ENCODE measurements around the gene KCNJ16.

Gene KCNJ16

DNA sequence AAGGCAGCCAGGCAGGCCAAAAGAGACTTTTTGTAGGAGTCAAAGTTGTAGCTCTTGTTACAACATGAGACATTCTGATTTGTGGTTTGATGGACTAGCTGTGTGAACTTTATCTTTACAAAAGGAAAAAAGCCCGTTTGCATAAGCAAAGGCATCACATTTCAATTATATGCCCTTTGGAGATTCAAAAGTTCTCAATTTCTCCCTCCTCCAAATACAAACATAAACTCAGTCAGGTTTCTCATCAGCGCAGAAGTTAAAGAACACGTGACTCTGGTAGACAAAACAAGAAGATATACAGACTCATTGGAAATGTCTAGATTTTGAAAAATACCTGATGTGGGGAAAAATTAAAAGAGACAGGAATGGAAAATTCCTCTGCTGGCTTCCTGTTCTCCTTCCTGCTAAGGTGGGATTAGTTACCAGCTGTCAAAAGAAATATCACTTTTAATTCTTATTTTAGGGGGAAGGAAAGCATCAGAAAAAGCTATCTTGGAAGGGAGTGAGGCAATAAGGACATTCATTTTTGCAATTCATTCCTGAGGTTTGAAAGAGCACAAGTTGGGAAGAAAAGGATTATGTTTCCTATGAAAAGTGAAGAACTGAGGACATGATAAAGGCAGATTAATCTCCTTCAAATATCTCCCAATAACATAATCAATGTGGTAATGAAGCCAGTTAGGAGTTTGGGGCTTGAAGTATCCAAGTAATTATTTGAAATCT lies 4.6 kb upstream of the KCNJ16 start:
- no peak for DNase-seq (ENCODE audit: low read depth in 2 of 2)

DNA sequence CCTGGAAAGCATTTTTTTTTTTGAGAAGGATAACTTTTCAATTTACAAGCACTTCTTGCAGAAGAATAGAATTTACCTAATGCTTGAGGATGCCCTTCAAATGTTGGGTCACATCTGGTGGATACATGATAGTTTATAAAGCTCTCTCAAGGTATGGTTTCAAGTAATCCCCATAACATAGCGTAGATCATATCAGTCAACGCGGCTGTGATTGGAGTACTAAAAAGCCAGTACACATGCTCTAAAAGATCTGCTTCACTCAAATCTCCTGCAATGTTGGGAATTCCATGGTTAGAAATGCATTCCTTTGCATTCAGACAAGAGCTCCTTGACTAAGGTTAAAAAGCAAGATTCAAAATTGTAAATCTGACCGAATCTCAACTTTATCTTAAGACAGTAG lies 3.9 kb upstream of the KCNJ16 start:
- no peak for DNase-seq (ENCODE audit: low read depth in 2 of 2)

DNA sequence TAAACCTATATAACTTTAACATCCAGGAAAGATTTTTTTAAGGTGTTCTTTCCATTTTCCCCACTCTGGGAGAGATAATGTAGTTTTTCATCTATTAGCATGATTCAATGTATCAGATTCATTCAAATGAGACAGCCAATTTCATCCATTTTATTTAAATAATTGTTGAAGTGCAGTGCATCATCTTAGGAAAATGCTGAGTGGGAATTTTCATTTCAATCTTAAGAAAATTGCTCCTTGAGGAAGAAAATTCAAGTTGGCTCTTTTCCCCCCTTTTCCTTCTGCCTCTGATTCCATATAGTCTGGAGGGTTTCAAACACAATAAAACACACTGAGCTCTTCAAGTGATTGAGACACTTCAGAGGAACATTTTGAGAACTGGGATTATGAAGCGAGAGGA lies 3.4 kb upstream of the KCNJ16 start:
- DNase-seq (ENCODE audit: low read depth in 2 of 2): no peak

DNA sequence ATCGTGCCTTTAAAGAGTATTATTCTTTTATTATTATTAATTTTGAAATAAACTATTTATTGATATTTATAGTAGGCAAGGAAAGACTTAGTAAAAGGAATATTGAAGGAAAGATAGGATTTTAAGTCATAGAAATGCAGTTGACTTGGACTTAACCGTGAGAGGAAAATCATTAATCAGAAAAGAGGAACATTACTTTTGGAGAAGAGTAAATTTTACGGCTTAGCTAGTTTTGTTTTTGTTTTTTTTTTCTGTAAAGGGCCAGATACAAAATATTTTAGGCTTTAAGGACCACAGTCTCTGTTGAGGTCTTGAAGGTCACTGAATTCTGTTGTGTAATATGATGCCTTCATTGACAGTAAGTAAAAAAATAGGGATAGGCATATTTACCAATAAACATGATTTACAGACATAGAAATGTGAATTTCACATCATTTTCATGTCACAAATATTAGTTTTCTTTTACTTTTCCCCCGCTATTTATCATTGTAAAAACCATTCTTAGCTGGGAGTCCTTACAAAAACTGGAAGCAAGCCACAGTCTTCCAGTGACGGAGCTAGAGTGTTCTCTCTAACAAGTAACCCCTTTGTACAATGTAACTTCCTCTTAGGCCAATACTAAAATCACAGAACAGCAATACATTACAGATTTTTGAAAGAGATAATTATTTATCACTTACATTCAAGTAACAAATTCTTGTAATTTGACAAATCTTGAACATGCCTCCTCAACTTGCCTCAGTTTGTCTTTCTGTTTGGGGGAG lies 2.3 kb upstream of the KCNJ16 start:
- DNase-seq (ENCODE audit: low read depth in 2 of 2): no peak

- no peak for DNase-seq (ENCODE audit: low read depth in 2 of 2)
Observed at GRCh38 chr17:70073310-70073709, 1.7 kb upstream of the KCNJ16 start.

GRCh38 chr17:70073799-70074198 lies 1.2 kb upstream of the KCNJ16 start:
- no peak for DNase-seq (ENCODE audit: low read depth in 2 of 2)

DNA sequence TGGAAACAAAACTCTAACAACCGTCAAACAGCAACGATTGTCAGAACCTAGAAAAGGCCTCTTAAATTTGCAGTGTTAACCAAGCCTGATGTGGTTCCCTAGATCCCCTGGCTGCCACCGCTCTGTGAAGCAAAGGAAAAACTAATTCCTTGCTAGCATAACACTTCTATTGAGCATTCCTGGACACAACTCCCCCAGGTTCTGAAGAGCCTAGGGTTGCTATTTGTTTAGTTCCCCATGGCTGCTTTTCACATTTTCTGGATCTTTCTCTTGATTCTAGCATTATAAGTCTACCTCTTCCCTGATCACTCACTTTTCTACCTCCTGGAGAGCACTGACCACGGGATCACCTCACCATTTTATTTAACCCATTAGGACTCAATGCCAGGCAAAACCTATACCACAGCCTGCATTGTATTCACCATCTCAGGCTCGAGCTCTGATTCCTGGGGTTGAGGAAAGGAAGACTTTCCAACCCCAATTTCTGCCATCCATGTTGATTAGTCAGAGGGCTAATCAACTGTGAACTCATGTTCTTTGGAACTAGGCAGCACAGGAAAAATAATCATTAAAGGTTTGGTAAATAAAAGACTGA lies 692 bp upstream of the KCNJ16 start:
- no peak for DNase-seq (ENCODE audit: low read depth in 2 of 2)

- DNase-seq (ENCODE audit: low read depth in 2 of 2): no peak
Observed at GRCh38 chr17:70076189-70076588, 1.2 kb downstream of the KCNJ16 start.

DNA sequence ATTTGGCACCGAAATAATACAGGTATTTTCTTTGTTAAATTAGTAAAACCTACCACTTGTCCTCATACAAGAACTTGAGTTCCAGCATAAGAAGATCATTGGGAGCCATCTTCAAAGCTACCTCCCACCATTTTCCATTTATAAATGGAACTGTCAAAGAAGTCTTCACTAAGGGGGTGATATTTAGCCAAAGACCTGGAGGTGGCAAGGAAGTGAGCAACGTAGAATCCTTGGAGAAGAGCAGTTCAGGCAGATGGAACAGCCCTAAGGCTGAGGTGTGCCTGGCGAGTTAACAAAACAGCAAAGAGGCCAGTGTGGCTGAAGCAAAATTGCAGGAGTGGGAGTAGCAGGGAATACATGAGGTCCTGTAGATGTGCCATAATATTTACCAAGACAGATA lies 1.8 kb downstream of the KCNJ16 start:
- no peak for DNase-seq (ENCODE audit: low read depth in 2 of 2)

DNA sequence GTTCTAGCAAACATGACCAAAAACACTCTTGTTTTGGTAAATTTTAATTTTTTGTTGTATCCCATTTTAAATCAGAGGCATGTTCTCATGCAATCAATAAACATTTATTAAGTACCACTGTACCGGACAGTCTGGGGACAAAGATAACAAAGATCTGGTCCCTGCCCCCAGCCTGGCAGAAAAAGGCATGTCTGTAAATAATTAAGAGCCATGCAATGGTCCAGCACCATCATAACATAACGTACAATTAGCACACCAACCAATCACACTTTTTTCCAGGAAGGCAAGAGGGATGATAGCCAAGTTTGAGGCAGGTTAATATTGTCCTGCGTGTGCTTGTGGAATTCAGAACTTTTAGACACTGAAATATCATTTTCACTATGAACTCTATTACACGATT lies 3.5 kb downstream of the KCNJ16 start:
- no peak for DNase-seq (ENCODE audit: low read depth in 2 of 2)

DNA sequence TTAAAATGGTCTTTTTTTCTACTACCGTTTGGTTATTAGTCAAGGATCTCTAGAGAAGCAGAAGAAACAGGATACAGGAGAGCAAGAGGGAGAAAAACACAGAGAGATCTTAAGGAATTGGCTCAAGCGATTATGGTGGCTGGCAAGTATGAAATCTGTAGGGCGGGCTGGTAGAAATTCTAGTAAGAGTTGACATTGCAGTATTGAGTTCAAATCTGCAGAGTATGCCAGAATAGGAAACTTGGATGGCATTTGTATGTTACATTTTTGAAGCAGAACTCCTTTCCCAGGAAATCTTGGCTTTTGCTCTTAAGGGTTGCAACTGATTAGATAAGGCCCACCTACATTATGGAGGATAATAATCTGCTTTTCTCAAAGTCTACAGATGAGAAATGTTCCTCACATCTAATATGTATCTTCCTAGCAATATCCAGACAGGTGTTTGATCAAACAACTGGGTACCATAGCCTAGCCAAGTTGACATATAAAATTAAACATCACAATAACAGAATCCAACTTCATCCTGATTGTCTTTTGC lies 4.0 kb downstream of the KCNJ16 start:
- no peak for DNase-seq (ENCODE audit: low read depth in 2 of 2)

GRCh38 chr17:70080541-70081347 lies 5.7 kb downstream of the KCNJ16 start:
- DNase-seq (ENCODE audit: low read depth in 2 of 2): no peak

DNA sequence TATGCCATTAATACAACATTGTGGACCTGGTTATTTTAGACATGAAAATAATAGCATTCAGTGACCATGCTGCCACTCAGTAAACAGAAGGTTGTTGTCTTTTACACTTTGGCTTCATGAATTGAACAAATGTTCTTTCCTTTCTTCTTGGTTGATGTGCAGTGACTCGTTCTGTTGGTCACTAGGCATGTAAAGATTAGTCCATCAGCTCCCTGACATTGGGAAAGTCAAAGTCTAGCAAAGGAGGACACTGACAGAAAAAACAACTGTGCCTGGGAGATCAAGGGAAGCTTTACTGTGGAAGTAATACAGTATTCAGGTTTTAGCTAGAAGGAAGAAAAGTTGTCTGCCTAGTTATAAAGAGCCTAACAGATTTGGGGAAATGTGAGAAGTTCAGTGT lies 6.9 kb downstream of the KCNJ16 start:
- no peak for DNase-seq (ENCODE audit: low read depth in 2 of 2)

- no peak for DNase-seq (ENCODE audit: low read depth in 2 of 2)
Observed at GRCh38 chr17:70084476-70084875, 9.5 kb downstream of the KCNJ16 start.

DNA sequence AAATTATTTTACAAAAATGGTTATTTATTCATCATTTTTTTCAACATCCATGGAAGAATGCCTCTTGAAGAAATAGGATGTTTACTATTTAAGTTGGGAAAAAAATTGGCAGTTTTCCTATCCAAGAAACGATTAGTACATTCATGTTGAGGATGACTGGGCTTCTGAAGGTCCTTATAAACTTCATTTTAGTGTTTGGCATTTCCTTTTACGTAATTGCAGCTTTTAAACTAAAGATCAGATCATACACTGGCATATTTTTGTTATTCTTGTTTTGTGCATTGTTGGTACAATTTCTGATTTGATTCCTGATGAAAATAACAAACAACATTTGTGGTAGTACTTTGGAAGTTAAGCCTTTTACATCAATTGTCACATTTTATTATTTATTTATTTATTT lies 11.5 kb downstream of the KCNJ16 start:
- no peak for DNase-seq (ENCODE audit: low read depth in 2 of 2)

DNA sequence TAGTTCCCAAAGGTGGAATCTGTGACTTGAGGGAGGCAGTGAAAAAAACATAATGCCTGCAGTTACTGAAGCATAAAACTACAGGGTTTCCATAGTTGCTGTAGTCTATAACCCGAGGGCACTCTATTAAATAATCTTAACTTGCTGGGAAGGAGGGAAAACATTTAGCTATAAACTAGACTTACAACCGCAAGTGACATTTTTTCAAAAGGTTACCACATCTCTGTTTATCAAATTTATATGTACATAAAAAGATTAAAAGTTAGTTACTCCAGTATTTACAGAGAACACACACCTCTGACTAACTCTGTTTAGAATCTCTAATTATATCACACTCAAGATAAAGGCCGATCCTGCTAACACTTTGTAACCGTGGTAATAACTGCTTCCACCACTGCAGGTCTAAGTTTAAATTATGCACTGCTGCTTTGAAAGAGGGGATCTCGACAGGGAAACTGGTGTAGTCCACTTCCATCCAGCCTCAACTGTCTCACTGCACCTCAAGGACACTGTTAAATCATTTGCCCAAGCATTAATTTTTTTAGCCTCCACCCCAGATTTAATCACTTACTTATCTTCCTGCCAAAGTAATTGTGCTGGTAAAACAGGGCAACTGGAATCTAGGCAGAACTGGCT lies 14.6 kb downstream of the KCNJ16 start:
- DNase-seq (ENCODE audit: low read depth in 2 of 2): no peak

- no peak for DNase-seq (ENCODE audit: low read depth in 2 of 2)
Observed at GRCh38 chr17:70091005-70091568, 16.1 kb downstream of the KCNJ16 start.

- no peak for DNase-seq (ENCODE audit: low read depth in 2 of 2)
Observed at GRCh38 chr17:70091696-70092095, 16.7 kb downstream of the KCNJ16 start.

DNA sequence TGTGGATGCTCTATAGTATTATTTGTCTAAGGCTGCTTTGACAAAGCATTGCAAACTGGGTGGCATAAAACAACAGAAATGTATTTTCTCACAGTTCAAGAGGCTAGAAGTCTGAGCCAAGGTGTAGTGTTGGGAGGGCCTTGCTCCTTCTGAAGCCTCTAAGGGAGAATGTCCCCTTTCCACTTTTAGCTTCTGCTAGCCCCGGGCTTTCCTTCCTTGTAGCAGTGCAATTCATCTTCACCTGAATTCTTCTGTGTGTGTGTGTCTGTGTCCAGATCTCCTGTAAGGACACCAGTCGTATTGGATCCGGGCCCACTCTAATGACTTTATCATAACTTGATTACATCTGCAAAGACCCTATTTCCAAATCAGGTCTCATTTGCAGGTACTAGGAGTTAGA lies 18.1 kb downstream of the KCNJ16 start:
- DNase-seq (ENCODE audit: low read depth in 2 of 2): no peak

GRCh38 chr17:70095455-70095854 lies 20.4 kb downstream of the KCNJ16 start:
- DNase-seq (ENCODE audit: low read depth in 2 of 2): no peak

DNA sequence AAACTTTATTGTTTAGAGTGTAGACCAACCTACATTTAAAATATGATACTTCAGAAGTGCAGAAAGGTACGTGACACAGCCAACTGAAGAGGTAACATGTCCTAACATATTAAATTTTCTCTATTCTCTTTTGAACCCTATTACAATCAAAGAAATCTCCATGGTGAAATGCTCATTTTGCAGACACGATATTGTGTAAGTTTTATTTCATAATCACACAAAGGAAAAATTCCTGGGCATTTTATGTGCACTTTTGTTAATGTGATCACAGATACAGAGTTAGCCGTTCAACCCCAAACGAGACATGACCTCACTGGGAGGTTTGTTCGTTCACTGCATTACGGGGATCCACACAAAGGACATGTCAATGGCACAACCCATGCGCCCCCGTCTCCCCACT lies 21.8 kb downstream of the KCNJ16 start:
- DNase-seq (ENCODE audit: low read depth in 2 of 2): no peak
